ENCODE data around the gene SLC5A11.
"Not testable (repeated sequence)": the region's sequence is repeated elsewhere in the genome, so short reads cannot be mapped to it uniquely, and the experiment has no call there.

SLC5A11 gene, protein sequence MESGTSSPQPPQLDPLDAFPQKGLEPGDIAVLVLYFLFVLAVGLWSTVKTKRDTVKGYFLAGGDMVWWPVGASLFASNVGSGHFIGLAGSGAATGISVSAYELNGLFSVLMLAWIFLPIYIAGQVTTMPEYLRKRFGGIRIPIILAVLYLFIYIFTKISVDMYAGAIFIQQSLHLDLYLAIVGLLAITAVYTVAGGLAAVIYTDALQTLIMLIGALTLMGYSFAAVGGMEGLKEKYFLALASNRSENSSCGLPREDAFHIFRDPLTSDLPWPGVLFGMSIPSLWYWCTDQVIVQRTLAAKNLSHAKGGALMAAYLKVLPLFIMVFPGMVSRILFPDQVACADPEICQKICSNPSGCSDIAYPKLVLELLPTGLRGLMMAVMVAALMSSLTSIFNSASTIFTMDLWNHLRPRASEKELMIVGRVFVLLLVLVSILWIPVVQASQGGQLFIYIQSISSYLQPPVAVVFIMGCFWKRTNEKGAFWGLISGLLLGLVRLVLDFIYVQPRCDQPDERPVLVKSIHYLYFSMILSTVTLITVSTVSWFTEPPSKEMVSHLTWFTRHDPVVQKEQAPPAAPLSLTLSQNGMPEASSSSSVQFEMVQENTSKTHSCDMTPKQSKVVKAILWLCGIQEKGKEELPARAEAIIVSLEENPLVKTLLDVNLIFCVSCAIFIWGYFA

DNA sequence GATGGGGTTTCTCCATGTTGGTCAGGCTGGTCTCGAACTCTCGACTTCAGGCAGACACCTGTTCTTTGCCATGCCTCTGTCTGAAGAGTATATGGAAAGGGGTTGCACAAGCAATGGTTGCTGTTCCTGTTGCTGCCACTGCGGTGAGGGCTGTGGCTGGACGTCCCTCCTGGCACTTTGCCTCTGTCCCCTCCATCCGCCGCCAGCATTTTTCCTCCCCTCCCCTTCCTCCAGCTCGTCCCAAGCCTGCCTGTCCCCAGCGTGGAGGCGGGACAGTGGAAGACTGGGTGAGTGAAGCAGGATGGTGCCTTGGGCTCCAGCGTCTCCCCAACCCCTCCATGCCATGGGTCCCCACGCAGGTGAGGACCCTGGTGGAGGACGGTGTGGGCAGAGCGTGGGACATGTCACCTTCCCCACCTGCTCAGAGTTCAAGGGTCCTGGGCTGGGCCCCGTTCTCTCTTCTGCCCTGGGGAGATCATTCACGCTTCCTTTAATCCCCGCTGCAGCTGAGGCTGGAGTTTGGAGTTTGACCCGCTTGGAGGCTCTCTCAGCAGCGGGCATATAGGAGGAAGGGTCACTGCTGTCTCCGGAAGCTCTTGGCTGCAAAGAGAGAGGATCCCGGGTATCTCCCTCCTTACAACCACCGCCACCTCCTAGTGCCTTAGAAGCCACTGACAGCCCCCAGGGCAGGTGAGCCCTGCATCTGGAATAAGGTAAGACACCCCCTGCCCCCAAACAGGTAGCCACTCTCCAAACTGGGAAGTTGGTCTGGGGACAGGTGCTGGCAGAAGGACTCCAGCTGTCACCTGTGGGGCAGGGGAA lies at the start of gene SLC5A11:
Gene SLC5A11, plus strand, starts transcription at position 238 of the 822 bp plus-strand sequence. CDS start 12,681 bp downstream, outside the sequence.
- DNase-seq, result no peak

DNA sequence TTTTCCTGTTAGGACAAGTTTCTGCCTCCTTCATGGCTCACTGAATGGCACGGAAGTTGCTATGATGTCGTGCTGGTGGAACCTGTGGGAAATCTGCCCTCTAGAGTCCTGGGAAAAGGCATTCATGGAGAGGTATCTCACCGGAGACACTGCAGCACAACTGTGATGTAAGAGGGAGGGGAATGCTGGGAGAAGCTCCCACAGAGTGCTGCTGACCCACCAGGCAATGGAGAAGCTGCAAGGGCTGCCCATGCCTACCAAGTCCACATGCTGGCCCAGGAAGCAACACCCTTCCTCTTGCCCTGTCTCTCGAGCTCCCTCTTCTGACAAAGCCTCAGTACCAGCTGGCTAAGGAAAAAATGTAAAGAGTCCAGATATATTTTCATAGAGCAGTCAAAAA lies 45.2 kb upstream of the SLC5A11 start:
- DNase-seq, result peak; percentile 29

GRCh38 chr16:24801761-24802302 lies 43.9 kb upstream of the SLC5A11 start:
- DNase-seq, result no peak

- no peak for DNase-seq
Observed at GRCh38 chr16:24805484-24805883, 40.3 kb upstream of the SLC5A11 start.

DNA sequence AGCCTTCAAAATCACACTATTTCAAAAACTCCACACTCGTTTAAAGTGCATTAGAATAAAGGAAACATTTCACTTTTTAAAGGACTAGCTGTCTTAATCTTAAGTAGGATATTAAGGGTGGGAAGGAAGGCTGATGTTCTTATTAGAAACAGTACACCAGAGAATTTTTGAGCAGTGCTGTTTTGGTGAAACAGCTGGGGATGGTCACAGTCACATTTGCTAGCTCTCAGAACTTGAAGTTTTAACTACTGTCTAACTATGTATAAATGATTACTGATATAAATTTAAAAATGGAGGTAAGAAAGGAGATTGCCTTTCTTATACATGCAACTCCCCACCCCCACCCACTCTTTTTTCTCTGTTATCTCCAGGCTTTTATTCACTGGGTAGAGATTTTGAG lies 38.5 kb upstream of the SLC5A11 start:
- DNase-seq, result no peak

GRCh38 chr16:24810951-24811843 lies 34.6 kb upstream of the SLC5A11 start:
- no peak for DNase-seq

GRCh38 chr16:24812813-24813212 lies 33.0 kb upstream of the SLC5A11 start:
- DNase-seq, result not testable (repeated sequence)

- DNase-seq, result no peak
Observed at GRCh38 chr16:24815021-24815420, 30.7 kb upstream of the SLC5A11 start.

DNA sequence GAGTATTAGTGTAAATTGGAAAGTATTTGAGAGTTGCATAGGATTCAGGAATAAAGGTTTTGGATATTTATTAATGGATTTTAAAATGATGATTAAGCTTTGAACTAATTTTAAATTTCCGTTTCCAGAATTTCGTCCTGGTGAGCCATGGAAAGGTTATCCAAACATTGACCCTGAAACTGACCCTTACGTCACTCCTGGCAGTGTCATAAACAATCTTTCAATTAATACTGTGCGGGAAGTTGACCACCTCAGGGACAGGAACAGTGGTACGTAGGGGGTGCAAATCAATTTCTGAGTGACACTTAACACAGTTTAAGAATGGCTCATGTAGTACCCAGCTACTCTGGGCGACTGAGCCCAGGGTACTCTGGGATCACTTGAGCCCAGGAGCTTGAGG lies 29.1 kb upstream of the SLC5A11 start:
- DNase-seq, result no peak

- DNase-seq, result no peak
Observed at GRCh38 chr16:24819462-24820040, 26.2 kb upstream of the SLC5A11 start.

GRCh38 chr16:24820522-24820921 lies 25.2 kb upstream of the SLC5A11 start:
- DNase-seq, result no peak

DNA sequence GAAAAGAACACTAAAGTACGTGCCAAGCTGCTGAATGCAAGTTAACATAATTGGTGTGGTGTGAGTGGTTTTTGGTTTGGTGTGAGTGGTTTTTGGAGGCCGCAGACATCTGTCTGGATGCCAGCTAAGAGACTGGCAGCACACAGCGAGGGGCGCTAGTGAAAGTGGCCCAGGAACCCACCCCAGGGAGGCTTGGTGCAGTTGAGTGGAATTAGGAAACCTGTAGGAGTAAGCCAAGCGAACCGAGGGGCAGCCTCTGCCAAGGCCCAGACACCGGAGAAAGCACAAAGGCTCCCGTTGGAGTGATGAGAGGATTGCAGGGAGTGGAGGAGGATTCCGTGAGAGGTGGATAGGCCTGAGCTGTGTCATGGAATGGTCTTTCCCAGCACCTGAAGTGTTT lies 24.6 kb upstream of the SLC5A11 start:
- DNase-seq, result no peak

DNA sequence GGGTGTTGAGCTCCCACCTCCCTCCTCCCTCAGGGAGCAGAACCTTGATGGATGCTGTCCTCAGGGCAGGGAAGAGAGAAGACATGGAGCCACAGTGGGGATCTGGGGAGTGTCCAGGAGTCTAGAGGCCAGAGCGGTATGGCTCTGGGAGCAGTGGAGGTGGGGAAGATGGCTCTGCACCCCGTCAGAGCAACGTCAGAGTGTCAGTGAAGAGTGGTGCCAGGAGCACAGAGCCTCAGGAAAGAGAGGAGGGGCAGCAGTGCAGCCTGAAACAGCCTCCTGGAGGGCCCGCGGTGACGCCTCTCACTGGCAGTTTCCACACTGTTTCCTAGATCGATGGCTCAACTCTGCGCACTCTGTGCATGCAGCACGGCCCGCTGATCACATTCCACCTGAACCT lies 23.2 kb upstream of the SLC5A11 start:
- DNase-seq, result no peak

DNA sequence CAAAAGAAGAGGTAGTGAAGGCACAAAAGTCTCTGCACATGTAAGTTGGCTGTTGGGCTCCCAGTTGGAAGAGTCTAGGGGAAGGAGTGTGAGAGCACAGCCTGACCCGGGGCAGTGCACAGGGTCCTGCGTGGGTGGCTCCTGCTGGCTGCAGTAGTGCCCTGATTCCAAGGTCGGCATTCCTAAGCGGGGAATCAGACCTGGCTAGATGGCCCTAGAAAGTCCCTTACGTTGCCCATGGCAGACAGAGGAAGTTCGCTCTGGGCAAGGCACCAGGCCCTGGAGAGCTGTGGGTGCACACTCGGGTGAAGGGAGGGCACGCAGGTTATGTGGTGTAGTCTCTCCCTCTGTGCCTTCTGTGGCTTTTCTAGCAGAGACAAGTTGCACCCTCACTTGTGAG lies 22.8 kb upstream of the SLC5A11 start:
- no peak for DNase-seq

- no peak for DNase-seq
Observed at GRCh38 chr16:24825696-24826095, 20.1 kb upstream of the SLC5A11 start.

GRCh38 chr16:24826096-24826690 lies 19.6 kb upstream of the SLC5A11 start:
- DNase-seq, result no peak

DNA sequence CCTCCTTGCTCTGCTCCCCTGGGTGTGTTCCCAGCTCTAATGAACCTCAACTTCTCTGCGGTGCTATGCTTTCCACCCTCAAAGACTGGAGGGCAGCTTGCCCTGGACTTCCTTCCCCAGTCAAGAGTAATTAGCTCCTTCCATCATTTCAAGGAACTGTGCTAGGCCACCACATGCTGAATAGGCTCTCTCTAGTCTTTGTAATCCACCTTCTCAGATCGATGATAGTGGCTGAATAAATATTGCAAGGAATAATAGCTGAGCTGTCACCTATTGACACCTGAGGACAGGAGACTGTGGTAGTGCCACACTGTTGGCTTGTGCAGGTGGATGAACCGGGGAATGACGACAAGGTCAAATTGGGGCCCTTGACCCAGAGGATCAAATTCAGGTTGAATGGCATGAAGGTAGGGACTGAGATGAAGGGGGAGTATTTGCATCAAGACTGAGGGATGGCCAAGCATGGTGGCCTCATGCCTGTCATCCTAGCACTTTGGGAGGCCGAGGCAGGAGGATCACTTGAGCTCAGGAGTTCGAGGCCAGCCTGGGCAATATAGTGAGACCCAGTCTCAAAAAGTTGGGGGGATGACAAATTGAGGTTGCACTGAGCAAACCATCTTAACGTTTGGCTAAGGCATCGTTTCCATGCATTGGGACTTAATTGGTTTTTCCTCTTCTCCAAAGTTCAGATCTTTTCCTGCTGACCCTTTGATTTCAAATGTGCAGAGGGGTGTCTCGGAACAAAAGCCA lies 18.8 kb upstream of the SLC5A11 start:
- no peak for DNase-seq

GRCh38 chr16:24829153-24829552 lies 16.6 kb upstream of the SLC5A11 start:
- DNase-seq, result no peak

DNA sequence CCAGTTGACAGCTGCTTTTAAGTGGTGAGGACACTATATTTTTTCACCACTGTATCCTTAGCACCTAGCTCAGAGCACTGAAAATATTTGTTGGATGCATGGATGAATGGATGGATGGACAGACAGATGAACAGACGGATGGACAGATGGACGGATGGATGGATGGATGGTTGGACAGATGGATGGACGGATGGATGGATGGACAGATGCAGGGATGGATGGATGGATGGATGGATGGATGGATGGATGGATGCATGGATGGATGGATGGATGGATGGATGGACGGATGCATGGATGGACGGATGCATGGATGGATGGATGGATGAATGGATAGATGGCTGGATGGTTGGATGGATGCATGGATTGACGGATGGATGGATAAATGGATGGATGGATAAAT lies 12.4 kb upstream of the SLC5A11 start:
- no peak for DNase-seq

Measured in hematopoietic multipotent progenitor cell treated with erythropoietin and hydrocortisone succinate and interleukin-3 and kit ligand, for 8 days (in vitro differentiated cells).